ENCODE data around the gene MYL3. TPM values are rescaled to one million over a fixed set of nuclear protein-coding genes. Genes with fewer than 3 reads are reported as not detected.

The MYL3 gene
- total and polyA plus RNA-seq, 2 of the 4 experiments (the other 2 are of a cell fraction), result 0.09 TPM; not detected in 1

- H3K27ac ChIP-seq (ENCODE audit: insufficient read depth, low read length), result no peak overlapping the region
- BruUV-seq (replicated peaks), result no TSS peak
- no peaks in the 10 kb centered on the region for H3K9me3 ChIP-seq (ENCODE audit: control insufficient read depth, insufficient read depth, low read length)
- H3K4me2 ChIP-seq (ENCODE audit: low read depth, low read length), result no peak overlapping the region
- H2BK20ac ChIP-seq (ENCODE audit: low read depth, low read length), result no peak overlapping the region
- H4K5ac ChIP-seq (ENCODE audit: low read depth, low read length), result no peak overlapping the region
- H3K56ac ChIP-seq (ENCODE audit: extremely low read depth, insufficient read depth, low read length), result no peak overlapping the region
- no peak for DNase-seq
- dilution Hi-C loops (cut with HindIII; ENCODE audit: low sequenced_read_pairs, unreplicated experiment), result no loop called here
- H3K4me3 ChIP-seq (ENCODE audit: insufficient read depth, low read depth, low read length), result no peak overlapping the region
- intact Hi-C loops (cut with micrococcal nuclease), result no loop called here
- H2BK5ac ChIP-seq (ENCODE audit: low read depth, low read length, poor library complexity, severe bottlenecking), result no peak overlapping the region
- H2AFZ ChIP-seq (replicated peaks; ENCODE audit: low read length, poor library complexity), result no peak overlapping the region
- TF ChIP-seq, protein P1, sequence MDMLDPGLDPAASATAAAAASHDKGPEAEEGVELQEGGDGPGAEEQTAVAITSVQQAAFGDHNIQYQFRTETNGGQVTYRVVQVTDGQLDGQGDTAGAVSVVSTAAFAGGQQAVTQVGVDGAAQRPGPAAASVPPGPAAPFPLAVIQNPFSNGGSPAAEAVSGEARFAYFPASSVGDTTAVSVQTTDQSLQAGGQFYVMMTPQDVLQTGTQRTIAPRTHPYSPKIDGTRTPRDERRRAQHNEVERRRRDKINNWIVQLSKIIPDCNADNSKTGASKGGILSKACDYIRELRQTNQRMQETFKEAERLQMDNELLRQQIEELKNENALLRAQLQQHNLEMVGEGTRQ (IDR thresholded peaks at IDR 0.05; ENCODE audit: low read depth, low read length), result no peak
- no peak for TF ChIP-seq RAD21 (IDR thresholded peaks at IDR 0.05; ENCODE audit: low read length)
- TF ChIP-seq CEBPB (IDR thresholded peaks at IDR 0.05; ENCODE audit: low read depth, low read length), result no peak
- TF ChIP-seq, protein P2, sequence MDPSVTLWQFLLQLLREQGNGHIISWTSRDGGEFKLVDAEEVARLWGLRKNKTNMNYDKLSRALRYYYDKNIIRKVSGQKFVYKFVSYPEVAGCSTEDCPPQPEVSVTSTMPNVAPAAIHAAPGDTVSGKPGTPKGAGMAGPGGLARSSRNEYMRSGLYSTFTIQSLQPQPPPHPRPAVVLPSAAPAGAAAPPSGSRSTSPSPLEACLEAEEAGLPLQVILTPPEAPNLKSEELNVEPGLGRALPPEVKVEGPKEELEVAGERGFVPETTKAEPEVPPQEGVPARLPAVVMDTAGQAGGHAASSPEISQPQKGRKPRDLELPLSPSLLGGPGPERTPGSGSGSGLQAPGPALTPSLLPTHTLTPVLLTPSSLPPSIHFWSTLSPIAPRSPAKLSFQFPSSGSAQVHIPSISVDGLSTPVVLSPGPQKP (IDR thresholded peaks at IDR 0.05; ENCODE audit: borderline replicate concordance, low read depth, low read length), result no peak
- TF ChIP-seq RCOR1 (IDR thresholded peaks at IDR 0.05; ENCODE audit: insufficient replicate concordance, low read length), result no peak
- no peak for TF ChIP-seq FOS (IDR thresholded peaks at IDR 0.05; ENCODE audit: low read depth, low read length)
- TF ChIP-seq CHD1 (IDR thresholded peaks at IDR 0.05; ENCODE audit: low read depth, low read length), result no peak
- H3K18ac ChIP-seq (ENCODE audit: low read depth, low read length), result no peak overlapping the region
- H3K36me3 ChIP-seq (ENCODE audit: control insufficient read depth, insufficient read depth, low read length), result no peaks in the 10 kb centered on the region
- H3K23ac ChIP-seq (ENCODE audit: low read depth, low read length), result no peak overlapping the region
- H3K79me1 ChIP-seq (ENCODE audit: low read depth in 1 of 2, low read length in 2 of 2), result no peaks in the 10 kb centered on the region
- H4K20me1 ChIP-seq (ENCODE audit: insufficient read depth, low read length), result no peaks in the 10 kb centered on the region
- H2BK120ac ChIP-seq (ENCODE audit: low read depth, low read length), result no peak overlapping the region
- H3K9ac ChIP-seq (ENCODE audit: low read depth, low read length), result no peak overlapping the region
- H2AK5ac ChIP-seq (ENCODE audit: low read depth, low read length), result no peak overlapping the region
- ChIA-PET CTCF (no interaction called here), POLR2A (ENCODE audit: unreplicated experiment) (no interaction called here)
- no peaks in the 10 kb centered on the region for H3K4me1 ChIP-seq (ENCODE audit: control insufficient read depth, insufficient read depth, low read length)
- H4K8ac ChIP-seq (ENCODE audit: low read depth in 2 of 2, low read length in 2 of 2), result no peak overlapping the region
- H3K9me1 ChIP-seq (ENCODE audit: insufficient read depth, low read length), result peaks cover 4% of the 10 kb centered on the region; the same call in 1 of the 2 replicates
- 92% methylated on average over 6 of the region's 15 CpGs; no CpG with 5 or more reads in 1 of the 2 experiments for WGBS, 2 experiments (ENCODE audit: extremely low coverage in 2 of 2, insufficient read length in 1 of 2)
- H3K4ac ChIP-seq (ENCODE audit: low read depth, low read length), result no peak overlapping the region
- no peak overlapping the region for H4K91ac ChIP-seq (ENCODE audit: insufficient read depth, low read depth, low read length)
- H3K27me3 ChIP-seq (ENCODE audit: control insufficient read depth, insufficient read depth, low read length), result peaks cover 1% of the 10 kb centered on the region; the same call in 1 of the 2 replicates
- in situ Hi-C loops (cut with MboI; ENCODE audit: low sequenced_read_pairs), result no loop called here
- no peak overlapping the region for H2BK15ac ChIP-seq (ENCODE audit: low read depth, low read length)
- no peak for ATAC-seq (ENCODE audit: low read depth)
- no peak overlapping the region for H3K14ac ChIP-seq (replicated peaks; ENCODE audit: low read depth, low read length)
- H2AK9ac ChIP-seq (replicated peaks; ENCODE audit: low read depth, low read length, poor library complexity), result no peak overlapping the region
Measured at GRCh38 chr3:46902188-46902631, 39.0 kb upstream of the MYL3 start.
